ACC112 (cell line): ENCODE measurements around the gene DHCR7.

Experiments
- H2AFZ ChIP-seq: fragments of 200-600 bp; sonication (generic); one replicate; pipeline ENCODE4 v1.6.0; 2017; ENCODE audit warnings: antibody characterized with exemption, low read length; ENCODE audit not compliant: unreplicated experiment
- H3K27ac ChIP-seq: fragments of 200-600 bp; sonication (generic); 2 replicates; pipeline ENCODE4 v1.5.1; 2014; ENCODE audit warnings: low read depth, mild to moderate bottlenecking, antibody characterized with exemption, low read length, moderate library complexity
- H3K27me3 ChIP-seq: fragments of 200-600 bp; sonication (generic); 2 replicates; pipeline ENCODE4 v1.6.1; 2014; ENCODE audit warnings: mild to moderate bottlenecking, antibody characterized with exemption, low read length, moderate library complexity, mixed read lengths; ENCODE audit not compliant: insufficient read depth
- H3K36me3 ChIP-seq: fragments of 200-600 bp; sonication (generic); 2 replicates; pipeline ENCODE4 v1.6.1; 2016; ENCODE audit warnings: mild to moderate bottlenecking, antibody characterized with exemption, low read length, moderate library complexity, mixed read lengths; ENCODE audit not compliant: insufficient read depth
- H3K4me1 ChIP-seq: fragments of 200-600 bp; sonication (generic); one replicate; pipeline ENCODE4 v1.6.1; 2016; ENCODE audit warnings: low read length, mixed read lengths; ENCODE audit not compliant: insufficient read depth, unreplicated experiment, control insufficient read depth
- H3K4me3 ChIP-seq: fragments of 200-600 bp; sonication (generic); 2 replicates; pipeline ENCODE4 v1.5.1; 2014; ENCODE audit warnings: mild to moderate bottlenecking, low read depth, low read length
- H3K79me2 ChIP-seq: fragments of 200-600 bp; sonication (generic); one replicate; pipeline ENCODE4 v1.6.0; 2016; ENCODE audit warnings: low read length; ENCODE audit not compliant: control insufficient read depth, unreplicated experiment, insufficient read depth

The DHCR7 gene

DNA sequence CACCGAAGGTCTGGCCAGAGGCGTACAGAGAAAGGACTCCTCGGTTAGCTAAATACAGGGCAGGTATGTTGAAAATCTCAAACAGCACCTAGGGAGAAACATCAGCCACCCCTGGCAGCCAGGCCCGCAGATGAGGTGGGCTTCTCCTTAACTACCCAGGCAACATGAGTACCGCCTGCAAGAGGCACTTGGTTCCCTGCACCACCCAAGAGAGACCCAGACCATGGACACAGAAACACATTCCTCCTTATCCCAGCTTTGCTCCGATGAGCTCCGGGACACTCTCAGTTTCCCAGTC, 53.0 kb downstream of the DHCR7 start:
- Histone ChIP-seq H3K27me3 (peaks cover 51% of the 10 kb centered on the region), H2AFZ (no peak overlapping the region)

DNA sequence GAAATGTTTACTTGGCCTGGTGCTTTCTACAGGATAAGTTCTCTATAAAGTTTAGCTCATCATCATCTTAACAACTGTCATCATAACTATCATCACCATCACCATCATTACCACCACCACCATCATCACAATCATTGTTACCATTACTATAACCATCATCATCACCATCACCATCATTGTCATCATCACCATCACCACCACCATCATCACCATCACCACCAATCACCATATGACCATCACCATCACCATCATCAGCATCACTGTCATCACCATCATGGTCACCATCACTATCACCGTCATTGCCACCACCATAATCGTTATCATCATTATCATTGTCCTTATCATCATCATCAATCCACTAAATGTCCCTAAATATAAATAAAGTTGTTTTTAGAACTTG, 54.9 kb downstream of the DHCR7 start:
- no peak overlapping the region for H2AFZ ChIP-seq
- H3K79me2 ChIP-seq = no peaks in the 10 kb centered on the region
- peaks cover 70% of the 10 kb centered on the region for H3K27me3 ChIP-seq
- no peaks in the 10 kb centered on the region for H3K4me1 ChIP-seq
- H3K27ac ChIP-seq = no peak overlapping the region
- no peak overlapping the region for H3K4me3 ChIP-seq
- no peaks in the 10 kb centered on the region for H3K36me3 ChIP-seq

More for the DNA sequence above, 53.0 kb downstream of the DHCR7 start:
- Histone ChIP-seq H3K79me2 (no peaks in the 10 kb centered on the region), H3K4me3 (no peak overlapping the region), H3K27ac (no peak overlapping the region), H3K4me1 (no peaks in the 10 kb centered on the region), H3K36me3 (no peaks in the 10 kb centered on the region)

- no peaks in the 10 kb centered on the region for H3K36me3 ChIP-seq
- peaks cover 85% of the 10 kb centered on the region for H3K27me3 ChIP-seq
Observed at GRCh38 chr11:71391796-71392195, 56.4 kb downstream of the DHCR7 start.

DNA sequence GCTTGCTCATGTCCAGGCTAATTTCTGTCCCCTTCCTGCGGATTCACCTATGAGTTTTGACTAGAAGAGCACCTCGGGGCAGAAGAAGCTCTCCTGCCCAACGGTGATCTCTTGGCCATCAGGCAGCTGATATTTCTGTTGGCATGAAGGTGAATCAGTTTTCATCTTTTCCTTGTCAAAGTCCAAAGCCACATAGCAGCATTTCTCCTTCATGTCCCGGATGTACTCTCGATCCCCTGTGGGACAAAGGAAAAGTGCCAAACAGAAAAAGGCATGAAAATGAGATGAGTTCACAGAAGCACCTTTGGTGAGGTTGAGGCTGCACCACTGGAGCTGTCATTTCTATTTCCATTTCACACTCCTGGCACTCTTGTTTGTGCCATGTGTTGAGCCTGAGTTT, 56.8 kb downstream of the DHCR7 start:
- no peak overlapping the region for H3K27ac ChIP-seq
- peaks cover 90% of the 10 kb centered on the region for H3K27me3 ChIP-seq
- H3K4me3 ChIP-seq = no peak overlapping the region
- H2AFZ ChIP-seq = no peak overlapping the region
- no peaks in the 10 kb centered on the region for H3K4me1 ChIP-seq
- H3K36me3 ChIP-seq = no peaks in the 10 kb centered on the region
- no peaks in the 10 kb centered on the region for H3K79me2 ChIP-seq

More at GRCh38 chr11:71391796-71392195, 56.4 kb downstream of the DHCR7 start:
- H3K79me2 ChIP-seq = no peaks in the 10 kb centered on the region
- H3K27ac ChIP-seq = no peak overlapping the region
- no peaks in the 10 kb centered on the region for H3K4me1 ChIP-seq
- no peak overlapping the region for H2AFZ ChIP-seq
- H3K4me3 ChIP-seq = no peak overlapping the region

DNA sequence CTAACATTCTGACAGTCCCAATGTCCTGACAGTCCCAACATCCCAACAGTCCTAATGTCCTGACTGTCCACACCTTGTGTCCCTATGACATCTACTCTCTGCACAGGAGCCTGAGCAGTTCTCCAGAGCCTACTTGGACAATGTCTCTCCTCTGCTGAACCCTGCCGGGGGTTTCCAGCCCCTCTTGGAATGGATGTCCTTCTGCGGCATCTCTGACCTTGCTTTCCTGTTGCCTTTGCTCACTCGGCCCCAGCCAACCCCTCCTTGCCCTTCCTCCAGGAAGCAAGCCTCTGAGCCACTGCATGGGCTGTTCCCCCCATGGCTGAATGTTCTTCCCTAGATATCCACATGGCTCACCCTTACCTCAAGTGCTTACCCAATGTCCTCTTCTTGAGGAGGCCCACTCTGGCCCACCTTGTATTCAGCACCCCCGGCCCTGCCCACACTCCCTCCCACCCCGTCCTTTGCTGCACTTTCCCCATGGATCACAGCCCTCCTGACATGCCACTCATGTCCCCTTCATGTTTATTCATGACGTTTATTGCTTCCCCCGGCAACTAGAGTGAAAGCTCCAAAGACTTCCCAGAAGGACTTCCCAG, 59.5 kb downstream of the DHCR7 start:
- no peak overlapping the region for H3K27ac ChIP-seq
- no peak overlapping the region for H2AFZ ChIP-seq
- no peaks in the 10 kb centered on the region for H3K36me3 ChIP-seq
- H3K4me3 ChIP-seq = no peak overlapping the region
- H3K27me3 ChIP-seq = peaks cover 86% of the 10 kb centered on the region
- no peaks in the 10 kb centered on the region for H3K4me1 ChIP-seq
- no peaks in the 10 kb centered on the region for H3K79me2 ChIP-seq

DNA sequence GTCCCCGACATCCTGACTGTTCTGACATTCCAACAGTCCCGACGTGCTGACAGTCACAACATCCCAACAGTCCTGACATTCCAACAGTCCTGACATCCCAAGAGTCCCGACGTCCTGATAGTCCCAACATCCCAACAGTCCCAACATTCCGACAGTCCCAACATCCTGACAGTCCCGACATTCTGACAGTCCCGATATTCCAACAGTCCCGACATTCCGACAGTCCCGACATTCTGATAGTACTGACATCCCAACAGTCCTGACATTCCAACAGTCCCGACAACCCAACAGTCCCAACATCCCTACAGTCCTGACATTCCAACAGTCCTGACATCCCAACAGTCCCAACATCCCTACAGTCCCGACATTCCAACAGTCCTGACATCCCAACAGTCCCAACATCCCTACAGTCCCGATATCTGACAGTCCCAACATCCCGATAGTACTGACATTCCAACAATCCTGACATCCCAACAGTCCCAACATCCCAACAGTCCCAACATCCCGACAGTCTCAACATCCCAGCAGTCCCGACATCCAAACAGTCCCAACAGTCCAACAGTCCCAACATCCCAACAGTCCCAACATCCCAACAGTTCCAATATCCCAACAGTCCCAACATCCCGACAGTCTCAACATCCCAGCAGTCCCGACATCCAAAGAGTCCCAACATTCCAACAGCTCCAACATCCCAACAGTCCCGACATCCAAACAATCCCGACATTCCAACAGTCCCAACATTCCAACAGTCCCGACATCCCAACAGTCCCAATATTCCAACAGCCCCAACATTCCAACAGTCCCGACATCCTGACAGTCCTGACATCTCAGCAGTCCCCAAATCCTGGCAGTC, 60.2 kb downstream of the DHCR7 start:
- peaks cover 86% of the 10 kb centered on the region for H3K27me3 ChIP-seq
- no peaks in the 10 kb centered on the region for H3K79me2 ChIP-seq
- H3K27ac ChIP-seq = no peak overlapping the region
- H3K4me1 ChIP-seq = no peaks in the 10 kb centered on the region
- H2AFZ ChIP-seq = no peak overlapping the region
- H3K4me3 ChIP-seq = no peak overlapping the region
- no peaks in the 10 kb centered on the region for H3K36me3 ChIP-seq

GRCh38 chr11:71387200-71387599, 61.0 kb downstream of the DHCR7 start:
- Histone ChIP-seq H3K4me1 (no peaks in the 10 kb centered on the region), H3K36me3 (no peaks in the 10 kb centered on the region), H3K79me2 (no peaks in the 10 kb centered on the region), H3K4me3 (no peak overlapping the region), H3K27ac (no peak overlapping the region), H3K27me3 (peaks cover 86% of the 10 kb centered on the region), H2AFZ (no peak overlapping the region)

DNA sequence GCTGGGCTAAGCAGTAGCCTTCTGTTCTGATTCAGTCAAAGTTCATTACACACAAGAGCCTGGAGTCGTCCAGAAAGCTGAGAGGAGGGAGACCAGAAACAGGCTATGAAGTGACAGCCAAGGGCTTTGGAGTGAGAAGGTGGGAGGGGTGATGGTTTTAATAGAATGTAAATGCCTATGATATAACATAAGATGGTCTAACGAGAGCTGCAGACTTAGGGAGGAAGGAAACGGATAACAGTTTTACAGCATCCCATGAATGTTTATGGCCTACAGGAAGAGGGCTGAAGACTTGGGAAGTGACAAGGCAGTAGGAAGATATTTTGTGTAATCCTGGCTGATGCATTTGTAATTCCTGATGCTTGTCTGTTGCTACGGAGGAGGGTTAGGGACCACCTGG, 62.0 kb downstream of the DHCR7 start:
- Histone ChIP-seq H3K4me1 (no peaks in the 10 kb centered on the region), H2AFZ (no peak overlapping the region), H3K79me2 (no peaks in the 10 kb centered on the region), H3K36me3 (no peaks in the 10 kb centered on the region), H3K27me3 (peaks cover 77% of the 10 kb centered on the region), H3K4me3 (no peak overlapping the region), H3K27ac (no peak overlapping the region)

GRCh38 chr11:71385091-71385490, 63.1 kb downstream of the DHCR7 start:
- no peaks in the 10 kb centered on the region for H3K4me1 ChIP-seq
- peaks cover 66% of the 10 kb centered on the region for H3K27me3 ChIP-seq
- H3K27ac ChIP-seq = no peak overlapping the region
- H2AFZ ChIP-seq = no peak overlapping the region
- no peaks in the 10 kb centered on the region for H3K36me3 ChIP-seq
- H3K4me3 ChIP-seq = no peak overlapping the region
- H3K79me2 ChIP-seq = no peaks in the 10 kb centered on the region

GRCh38 chr11:71384561-71384960, 63.6 kb downstream of the DHCR7 start:
- Histone ChIP-seq H3K36me3 (no peaks in the 10 kb centered on the region), H3K27me3 (peaks cover 64% of the 10 kb centered on the region), H3K4me1 (no peaks in the 10 kb centered on the region), H2AFZ (no peak overlapping the region), H3K4me3 (no peak overlapping the region), H3K27ac (no peak overlapping the region), H3K79me2 (no peaks in the 10 kb centered on the region)
